ENCODE data around the gene ABCC4.
"Not testable (repeated sequence)": the region's sequence is repeated elsewhere in the genome, so short reads cannot be mapped to it uniquely, and the experiment has no call there.

The ABCC4 gene

GRCh38 chr13:95207769-95208366 is 93.4 kb downstream of the ABCC4 start:
- H3K4me3 ChIP-seq (ENCODE audit: low read depth, low read length), result no peak overlapping the region
- no peak for TF ChIP-seq CTCF (IDR thresholded peaks at IDR 0.05; ENCODE audit: low read depth, low read length)

DNA sequence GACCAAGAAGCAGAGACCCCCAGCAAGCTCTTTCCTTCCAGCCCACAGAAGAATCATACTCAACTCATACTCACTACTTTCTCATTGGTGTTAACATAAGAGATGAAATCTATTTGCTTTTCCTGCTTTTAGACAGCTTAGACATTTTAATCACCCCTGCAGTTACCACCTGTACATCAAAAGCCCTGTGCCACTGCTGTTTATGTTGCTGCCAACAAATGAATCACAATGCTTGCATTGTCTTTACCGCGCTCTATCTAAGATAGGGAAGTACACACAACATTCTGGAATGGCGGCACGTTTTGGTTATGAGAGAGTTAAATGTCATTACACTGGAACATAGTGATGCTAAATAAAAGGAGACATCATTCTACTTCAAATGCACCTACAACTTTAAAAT is 95.1 kb downstream of the ABCC4 start:
- no peak for TF ChIP-seq CTCF (IDR thresholded peaks at IDR 0.05; ENCODE audit: low read depth, low read length)
- no peak overlapping the region for H3K4me3 ChIP-seq (ENCODE audit: low read depth, low read length)

DNA sequence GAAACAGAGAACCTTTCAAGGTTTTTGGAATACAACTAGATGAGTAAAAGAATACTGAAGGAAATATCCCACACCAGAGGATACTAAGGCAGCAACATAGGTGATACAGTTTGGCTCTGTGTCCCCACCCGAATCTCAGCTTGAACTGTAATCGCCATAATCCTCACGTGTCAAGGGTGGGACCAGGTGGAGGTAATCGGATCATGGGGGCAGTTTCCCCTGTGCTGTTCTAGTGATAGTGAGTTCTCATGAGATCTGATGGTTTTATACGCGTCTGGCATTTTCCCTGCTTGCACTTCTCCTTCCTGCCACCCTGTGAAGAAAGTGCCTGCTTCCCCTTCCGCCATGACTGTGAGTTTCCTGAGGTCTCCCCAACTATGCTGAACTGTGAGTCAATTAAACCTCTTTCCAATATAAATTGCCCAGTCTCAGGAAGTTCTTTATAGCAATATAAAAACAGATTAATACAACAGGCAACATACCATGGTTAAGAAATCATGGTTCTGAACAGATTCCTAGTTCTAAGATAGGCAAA is 97.0 kb downstream of the ABCC4 start:
- no peak overlapping the region for H3K4me3 ChIP-seq (ENCODE audit: low read depth, low read length)
- TF ChIP-seq CTCF (IDR thresholded peaks at IDR 0.05; ENCODE audit: low read depth, low read length), result no peak

DNA sequence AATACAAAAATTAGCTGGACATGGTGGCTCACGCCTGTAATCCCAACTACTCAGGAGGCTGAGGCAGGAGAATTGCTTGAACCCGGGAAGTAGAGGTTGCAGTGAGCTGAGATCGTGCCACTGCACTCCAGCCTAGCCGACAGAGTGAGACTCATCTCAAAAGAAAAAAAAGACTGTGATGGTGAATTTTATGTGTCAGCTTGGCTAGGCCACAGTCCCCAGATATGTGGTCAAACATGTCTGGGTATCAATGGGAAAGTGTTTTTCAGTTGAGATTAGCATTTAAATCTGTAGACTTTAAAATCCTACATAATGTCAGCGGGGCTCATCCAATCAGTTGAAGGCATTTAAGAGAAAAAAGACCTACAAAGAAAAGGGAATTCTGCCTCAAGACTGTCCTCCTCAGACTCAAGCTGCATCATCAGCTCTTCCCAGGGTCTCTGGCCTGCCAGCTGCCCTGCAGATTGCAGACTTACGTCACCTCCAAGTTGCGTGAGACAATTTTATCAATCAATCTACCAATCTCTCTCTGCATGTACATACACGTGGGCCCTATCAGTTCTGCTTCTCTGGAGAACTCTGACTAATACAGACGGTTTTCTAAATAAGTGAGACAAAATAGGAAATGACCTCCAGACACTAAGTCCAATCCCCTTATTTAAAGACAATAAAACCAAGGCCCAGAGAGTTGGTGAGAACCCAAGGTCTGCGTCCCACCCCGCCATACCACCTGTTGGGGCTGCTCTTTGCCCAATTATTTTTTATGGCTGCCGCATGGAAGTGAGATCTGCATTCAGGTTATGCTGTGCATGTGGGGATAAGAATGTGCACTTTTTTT is 99.2 kb downstream of the ABCC4 start:
- H3K4me3 ChIP-seq (ENCODE audit: low read depth, low read length), result no peak overlapping the region
- no peak for TF ChIP-seq CTCF (IDR thresholded peaks at IDR 0.05; ENCODE audit: low read depth, low read length)

- H3K4me3 ChIP-seq (ENCODE audit: low read depth, low read length), result not testable (repeated sequence)
Measured at GRCh38 chr13:95200386-95200957, 100.8 kb downstream of the ABCC4 start.

DNA sequence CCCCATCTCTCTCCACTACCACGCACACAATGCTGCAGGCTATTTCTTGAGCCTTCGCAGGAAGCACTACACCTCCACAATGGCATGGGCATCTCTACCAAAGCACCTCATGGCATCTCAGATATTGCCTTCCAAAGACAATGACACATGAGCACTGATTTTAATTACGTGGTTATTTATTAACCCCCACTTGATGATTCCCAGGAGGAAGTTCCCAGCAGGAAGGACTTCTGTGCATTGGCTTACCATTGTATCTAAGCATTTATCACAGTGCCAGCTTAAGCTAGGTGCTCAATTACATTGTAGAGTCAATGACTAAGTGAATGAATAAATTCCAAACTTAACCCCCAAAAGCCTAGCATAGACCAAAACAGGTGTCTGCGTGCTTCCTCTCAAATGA is 101.4 kb downstream of the ABCC4 start:
- no peak for TF ChIP-seq CTCF (IDR thresholded peaks at IDR 0.05; ENCODE audit: low read depth, low read length)
- no peak overlapping the region for H3K4me3 ChIP-seq (ENCODE audit: low read depth, low read length)

GRCh38 chr13:95198606-95199005 is 102.6 kb downstream of the ABCC4 start:
- not testable (repeated sequence) for H3K4me3 ChIP-seq (ENCODE audit: low read depth, low read length)

- no peak overlapping the region for H3K4me3 ChIP-seq (ENCODE audit: low read depth, low read length)
- TF ChIP-seq CTCF (IDR thresholded peaks at IDR 0.05; ENCODE audit: low read depth, low read length), result no peak
Measured at GRCh38 chr13:95197548-95197947, 103.7 kb downstream of the ABCC4 start.
